ENCODE results near the gene TMEM175. TPM values are rescaled to one million over a fixed set of nuclear protein-coding genes. Genes with fewer than 3 reads are reported as not detected.

TMEM175 gene
- total and polyA plus RNA-seq, 4 donors: 23.7 to 43.7 (median 27.4) TPM

DNA sequence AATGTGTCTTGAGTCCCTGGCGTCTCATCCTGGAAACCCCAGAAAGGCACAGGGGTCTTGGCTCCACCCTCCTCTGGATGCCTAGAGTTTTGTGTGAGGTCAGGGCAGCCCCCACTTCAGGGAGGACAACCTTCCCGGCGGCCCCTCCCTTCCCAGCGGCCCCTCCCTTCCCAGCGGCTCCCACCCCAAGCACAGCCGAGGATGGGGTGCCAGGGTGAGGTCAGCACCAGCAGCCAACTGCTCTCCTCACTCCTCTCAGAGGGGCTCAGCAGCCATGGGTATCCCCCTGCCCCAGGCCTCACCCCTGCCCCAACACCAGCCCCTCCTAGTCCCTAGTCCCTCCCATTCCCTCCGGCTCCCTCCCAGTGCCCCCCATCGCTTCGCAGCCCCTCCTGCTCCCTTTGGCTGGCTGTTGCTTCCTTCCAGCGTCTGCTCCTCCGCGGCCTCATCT lies 23.7 kb downstream of the TMEM175 start:
- no peaks in the 10 kb centered on the region for H3K27me3 ChIP-seq (ENCODE audit: control insufficient read depth in 3 of 3, insufficient read depth in 3 of 3, low read length in 2 of 3)
- peaks cover 0 to 51% (median 4%) of the 10 kb centered on the region in 4 donors for H3K36me3 ChIP-seq (ENCODE audit: control insufficient read depth in 4 of 4, insufficient read depth in 4 of 4, low read length in 4 of 4)
- ATAC-seq (ENCODE audit: insufficient read depth, low FRiP score): no peak
- no peak overlapping the region for H3K4me3 ChIP-seq
- H3K4me1 ChIP-seq (ENCODE audit: control insufficient read depth in 5 of 5, insufficient read depth in 5 of 5, low read length in 5 of 5): no peaks in the 10 kb centered on the region
- TF ChIP-seq, protein P1, sequence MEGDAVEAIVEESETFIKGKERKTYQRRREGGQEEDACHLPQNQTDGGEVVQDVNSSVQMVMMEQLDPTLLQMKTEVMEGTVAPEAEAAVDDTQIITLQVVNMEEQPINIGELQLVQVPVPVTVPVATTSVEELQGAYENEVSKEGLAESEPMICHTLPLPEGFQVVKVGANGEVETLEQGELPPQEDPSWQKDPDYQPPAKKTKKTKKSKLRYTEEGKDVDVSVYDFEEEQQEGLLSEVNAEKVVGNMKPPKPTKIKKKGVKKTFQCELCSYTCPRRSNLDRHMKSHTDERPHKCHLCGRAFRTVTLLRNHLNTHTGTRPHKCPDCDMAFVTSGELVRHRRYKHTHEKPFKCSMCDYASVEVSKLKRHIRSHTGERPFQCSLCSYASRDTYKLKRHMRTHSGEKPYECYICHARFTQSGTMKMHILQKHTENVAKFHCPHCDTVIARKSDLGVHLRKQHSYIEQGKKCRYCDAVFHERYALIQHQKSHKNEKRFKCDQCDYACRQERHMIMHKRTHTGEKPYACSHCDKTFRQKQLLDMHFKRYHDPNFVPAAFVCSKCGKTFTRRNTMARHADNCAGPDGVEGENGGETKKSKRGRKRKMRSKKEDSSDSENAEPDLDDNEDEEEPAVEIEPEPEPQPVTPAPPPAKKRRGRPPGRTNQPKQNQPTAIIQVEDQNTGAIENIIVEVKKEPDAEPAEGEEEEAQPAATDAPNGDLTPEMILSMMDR (IDR thresholded peaks at IDR 0.05; ENCODE audit: control extremely low read depth, extremely low read depth): no peak
- DNase-seq: peak in 1 of 3 donors; percentile 11
- WGBS, 2 donors: 79 to 85% methylated on average over 11 to 12 of the region's 12 CpGs
- no peak overlapping the region for H3K9ac ChIP-seq (ENCODE audit: insufficient read depth in 1 of 2, low read length in 2 of 2)
- H3K27ac ChIP-seq (ENCODE audit: low read depth in 1 of 2, low read length in 1 of 2): no peak overlapping the region
- no peaks in the 10 kb centered on the region for H3K9me3 ChIP-seq (ENCODE audit: control insufficient read depth in 4 of 4, insufficient read depth in 3 of 4, low read length in 3 of 4)

DNA sequence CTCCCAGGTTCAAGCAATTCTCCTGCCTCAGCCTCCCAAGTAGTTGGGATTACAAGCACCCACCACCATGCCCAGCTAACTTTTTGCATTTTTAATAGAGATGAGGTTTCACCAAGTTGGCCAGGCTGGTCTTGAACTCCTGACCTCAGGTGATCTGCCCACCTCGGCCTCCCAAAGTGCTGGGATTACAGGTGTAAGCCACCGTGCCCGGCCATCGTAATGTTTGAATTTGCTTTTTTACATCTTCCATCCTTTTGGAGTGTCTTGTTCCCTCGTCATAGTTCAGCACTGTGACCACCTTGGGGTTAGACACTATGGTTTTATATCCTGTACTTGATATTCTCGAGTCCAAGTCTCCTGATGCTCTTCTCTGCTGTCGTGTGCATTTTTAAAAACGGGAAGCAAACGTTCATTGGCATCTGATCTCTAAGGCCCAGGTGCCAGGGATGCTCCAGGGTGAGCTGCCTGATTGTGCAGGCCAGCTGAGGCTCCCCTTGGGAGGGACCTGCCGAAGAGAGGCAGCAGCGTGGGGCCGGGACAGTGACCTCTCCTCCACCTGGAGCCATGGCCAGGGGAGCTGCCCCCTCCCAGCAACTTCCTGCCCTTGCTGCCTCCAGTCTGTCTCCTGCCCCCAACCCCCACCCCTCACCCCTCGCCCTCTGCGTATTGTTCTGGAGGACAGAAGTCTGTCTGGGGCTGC lies 24.4 kb downstream of the TMEM175 start:
- no peaks in the 10 kb centered on the region for H3K27me3 ChIP-seq (ENCODE audit: control insufficient read depth in 3 of 3, insufficient read depth in 3 of 3, low read length in 2 of 3)

DNA sequence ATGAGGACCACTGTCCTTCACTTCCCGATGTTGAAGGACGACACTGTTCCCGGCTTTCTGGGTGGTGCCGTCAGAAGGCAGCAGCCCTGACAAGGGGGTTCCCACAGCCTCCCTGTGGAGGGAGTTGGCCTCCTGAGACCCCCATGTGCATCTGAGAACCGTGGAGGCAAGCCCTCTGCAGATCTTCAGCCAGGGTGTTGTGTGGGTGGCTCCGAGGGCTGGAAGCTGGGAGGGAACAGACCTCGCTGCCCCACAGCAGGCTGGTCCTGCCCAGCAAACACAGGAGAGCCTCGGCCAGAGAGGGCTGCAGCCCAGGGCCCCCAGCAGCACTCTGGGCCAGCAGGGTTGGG lies 24.9 kb downstream of the TMEM175 start:
- Histone ChIP-seq H3K9ac (ENCODE audit: insufficient read depth in 1 of 2, low read length in 2 of 2) (no peak overlapping the region), H3K36me3 (ENCODE audit: control insufficient read depth in 4 of 4, insufficient read depth in 4 of 4, low read length in 4 of 4) (peaks cover 0 to 56% (median 4%) of the 10 kb centered on the region in 4 donors), H3K9me3 (ENCODE audit: control insufficient read depth in 4 of 4, insufficient read depth in 3 of 4, low read length in 3 of 4) (no peaks in the 10 kb centered on the region), H3K27ac (ENCODE audit: low read depth in 1 of 2, low read length in 1 of 2) (no peak overlapping the region), H3K27me3 (ENCODE audit: control insufficient read depth in 3 of 3, insufficient read depth in 3 of 3, low read length in 2 of 3) (no peaks in the 10 kb centered on the region), H3K4me3 (no peak overlapping the region), H3K4me1 (ENCODE audit: control insufficient read depth in 5 of 5, insufficient read depth in 5 of 5, low read length in 5 of 5) (no peaks in the 10 kb centered on the region)
- DNase-seq (peak in 1 of 3 donors; percentile 7), ATAC-seq (ENCODE audit: insufficient read depth, low FRiP score) (no peak)
- WGBS, 2 donors: 80 to 85% methylated on average over 8 of the region's 8 CpGs
- TF ChIP-seq, protein P1 (IDR thresholded peaks at IDR 0.05; ENCODE audit: control extremely low read depth, extremely low read depth): no peak

More for the DNA sequence above, 24.4 kb downstream of the TMEM175 start:
- Histone ChIP-seq H3K9me3 (ENCODE audit: control insufficient read depth in 4 of 4, insufficient read depth in 3 of 4, low read length in 3 of 4) (no peaks in the 10 kb centered on the region), H3K4me3 (no peak overlapping the region), H3K27ac (ENCODE audit: low read depth in 1 of 2, low read length in 1 of 2) (no peak overlapping the region), H3K9ac (ENCODE audit: insufficient read depth in 1 of 2, low read length in 2 of 2) (no peak overlapping the region), H3K4me1 (ENCODE audit: control insufficient read depth in 5 of 5, insufficient read depth in 5 of 5, low read length in 5 of 5) (no peaks in the 10 kb centered on the region), H3K36me3 (ENCODE audit: control insufficient read depth in 4 of 4, insufficient read depth in 4 of 4, low read length in 4 of 4) (peaks cover 0 to 54% (median 4%) of the 10 kb centered on the region in 4 donors)
- WGBS, 2 donors: 85 to 91% methylated on average over 13 to 14 of the region's 14 CpGs
- ATAC-seq (ENCODE audit: insufficient read depth, low FRiP score) (no peak), DNase-seq (no peak)
- TF ChIP-seq, protein P1 (IDR thresholded peaks at IDR 0.05; ENCODE audit: control extremely low read depth, extremely low read depth): no peak
